ENCODE results near the gene FZD2.

Gene FZD2

DNA sequence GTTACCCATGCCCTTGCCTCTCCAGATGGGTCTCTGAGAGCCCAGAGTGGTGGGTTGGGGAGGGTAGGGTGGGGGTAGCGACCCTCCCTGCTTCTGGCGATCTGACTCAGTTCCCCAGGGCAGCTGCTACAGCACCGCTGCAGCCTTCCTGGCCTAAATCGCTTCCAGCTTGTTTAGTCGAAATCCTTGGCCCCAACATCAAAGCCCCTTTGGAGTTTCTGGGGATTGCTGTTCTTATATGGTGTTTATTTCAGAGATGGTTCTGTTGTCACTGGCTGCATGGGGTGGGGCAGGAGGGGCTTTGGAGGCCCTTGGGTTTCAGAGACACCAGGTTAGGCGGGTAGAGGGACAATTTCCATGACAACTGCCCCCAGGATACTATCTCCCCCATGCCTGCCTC is 35.9 kb downstream of the FZD2 start:
- no peak for DNase-seq (ENCODE audit: low spot score)
- TF ChIP-seq, protein P1, sequence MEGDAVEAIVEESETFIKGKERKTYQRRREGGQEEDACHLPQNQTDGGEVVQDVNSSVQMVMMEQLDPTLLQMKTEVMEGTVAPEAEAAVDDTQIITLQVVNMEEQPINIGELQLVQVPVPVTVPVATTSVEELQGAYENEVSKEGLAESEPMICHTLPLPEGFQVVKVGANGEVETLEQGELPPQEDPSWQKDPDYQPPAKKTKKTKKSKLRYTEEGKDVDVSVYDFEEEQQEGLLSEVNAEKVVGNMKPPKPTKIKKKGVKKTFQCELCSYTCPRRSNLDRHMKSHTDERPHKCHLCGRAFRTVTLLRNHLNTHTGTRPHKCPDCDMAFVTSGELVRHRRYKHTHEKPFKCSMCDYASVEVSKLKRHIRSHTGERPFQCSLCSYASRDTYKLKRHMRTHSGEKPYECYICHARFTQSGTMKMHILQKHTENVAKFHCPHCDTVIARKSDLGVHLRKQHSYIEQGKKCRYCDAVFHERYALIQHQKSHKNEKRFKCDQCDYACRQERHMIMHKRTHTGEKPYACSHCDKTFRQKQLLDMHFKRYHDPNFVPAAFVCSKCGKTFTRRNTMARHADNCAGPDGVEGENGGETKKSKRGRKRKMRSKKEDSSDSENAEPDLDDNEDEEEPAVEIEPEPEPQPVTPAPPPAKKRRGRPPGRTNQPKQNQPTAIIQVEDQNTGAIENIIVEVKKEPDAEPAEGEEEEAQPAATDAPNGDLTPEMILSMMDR (IDR thresholded peaks at IDR 0.05; ENCODE audit: borderline replicate concordance, control extremely low read depth, extremely low read depth, insufficient read depth, missing control alignments): no peak
- in situ Hi-C loops (cut with MboI; ENCODE audit: low sequenced_read_pairs, unreplicated experiment): no loop called here

DNA sequence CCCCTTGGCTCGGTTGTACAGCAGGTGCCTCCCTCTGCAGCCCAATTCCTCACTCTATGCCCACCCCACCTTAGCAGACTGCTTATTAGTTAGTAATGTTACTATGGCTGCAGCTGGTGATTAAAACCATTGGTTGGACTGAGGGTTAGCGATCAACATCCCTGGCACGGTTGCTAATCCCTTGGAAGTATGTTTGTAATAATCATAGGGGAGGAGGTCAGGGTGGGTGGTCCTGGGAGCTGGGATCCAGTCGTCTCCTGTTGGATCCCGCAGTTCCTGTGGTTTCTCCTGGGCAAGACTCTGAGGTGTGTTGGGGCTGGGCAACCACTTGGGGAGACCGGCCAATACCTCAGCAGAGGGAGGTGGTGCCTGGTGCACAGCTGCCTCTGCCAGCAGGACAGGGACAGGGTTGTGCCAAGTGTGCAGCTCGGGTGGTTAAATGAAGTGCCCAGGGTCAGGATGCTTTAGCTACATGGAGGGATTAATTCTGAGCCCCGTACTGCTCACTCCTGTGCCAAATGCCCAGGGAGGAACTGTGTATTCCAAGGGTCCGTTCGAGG is 38.0 kb downstream of the FZD2 start:
- TF ChIP-seq, protein P1 (IDR thresholded peaks at IDR 0.05; ENCODE audit: borderline replicate concordance, control extremely low read depth, extremely low read depth, insufficient read depth, missing control alignments): no peak
- in situ Hi-C loops (cut with MboI; ENCODE audit: low sequenced_read_pairs, unreplicated experiment): no loop called here
- DNase-seq (ENCODE audit: low spot score): no peak

DNA sequence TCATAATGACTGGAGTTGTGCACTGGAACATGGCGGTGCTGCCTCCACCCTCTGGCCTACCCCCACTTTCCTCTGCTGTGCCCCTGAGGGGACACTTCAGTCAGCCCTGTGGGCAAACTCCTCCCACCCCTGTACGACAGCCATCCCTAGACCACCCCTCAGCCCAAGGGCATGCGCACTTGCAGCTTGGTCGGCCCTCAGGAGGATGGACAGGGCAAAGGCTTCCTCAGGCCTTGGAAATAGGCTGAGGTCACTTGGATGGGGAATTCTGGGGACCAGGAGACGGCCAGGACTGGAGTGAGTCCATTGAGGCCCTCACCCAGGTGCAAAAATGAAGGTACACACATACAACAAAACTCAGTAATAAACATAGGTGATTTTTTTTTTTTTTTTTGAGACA is 41.0 kb downstream of the FZD2 start:
- TF ChIP-seq, protein P1 (IDR thresholded peaks at IDR 0.05; ENCODE audit: borderline replicate concordance, control extremely low read depth, extremely low read depth, insufficient read depth, missing control alignments): no peak
- DNase-seq (ENCODE audit: low spot score): no peak
- in situ Hi-C loops (cut with MboI; ENCODE audit: low sequenced_read_pairs, unreplicated experiment): no loop called here

DNA sequence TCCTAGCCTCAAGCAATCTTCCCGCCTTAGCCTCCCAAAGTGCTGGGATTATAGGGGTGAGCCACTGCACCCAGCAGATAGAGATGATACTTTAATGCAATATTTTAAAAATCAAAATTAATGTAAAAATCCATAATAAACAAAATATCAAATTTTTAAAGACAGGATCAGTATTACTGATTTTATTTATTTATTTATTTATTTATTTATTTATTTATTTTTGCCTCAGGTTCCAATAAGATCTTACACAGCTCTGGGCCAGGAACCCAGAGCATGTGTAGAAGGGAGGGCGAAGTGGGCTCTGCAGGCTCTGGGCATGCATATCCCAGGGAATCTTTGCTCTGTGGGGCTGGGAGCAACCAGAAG is 41.6 kb downstream of the FZD2 start:
- TF ChIP-seq, protein P1 (IDR thresholded peaks at IDR 0.05; ENCODE audit: borderline replicate concordance, control extremely low read depth, extremely low read depth, insufficient read depth, missing control alignments): no peak
- no peak for DNase-seq (ENCODE audit: low spot score)
- in situ Hi-C loops (cut with MboI; ENCODE audit: low sequenced_read_pairs, unreplicated experiment): no loop called here

DNA sequence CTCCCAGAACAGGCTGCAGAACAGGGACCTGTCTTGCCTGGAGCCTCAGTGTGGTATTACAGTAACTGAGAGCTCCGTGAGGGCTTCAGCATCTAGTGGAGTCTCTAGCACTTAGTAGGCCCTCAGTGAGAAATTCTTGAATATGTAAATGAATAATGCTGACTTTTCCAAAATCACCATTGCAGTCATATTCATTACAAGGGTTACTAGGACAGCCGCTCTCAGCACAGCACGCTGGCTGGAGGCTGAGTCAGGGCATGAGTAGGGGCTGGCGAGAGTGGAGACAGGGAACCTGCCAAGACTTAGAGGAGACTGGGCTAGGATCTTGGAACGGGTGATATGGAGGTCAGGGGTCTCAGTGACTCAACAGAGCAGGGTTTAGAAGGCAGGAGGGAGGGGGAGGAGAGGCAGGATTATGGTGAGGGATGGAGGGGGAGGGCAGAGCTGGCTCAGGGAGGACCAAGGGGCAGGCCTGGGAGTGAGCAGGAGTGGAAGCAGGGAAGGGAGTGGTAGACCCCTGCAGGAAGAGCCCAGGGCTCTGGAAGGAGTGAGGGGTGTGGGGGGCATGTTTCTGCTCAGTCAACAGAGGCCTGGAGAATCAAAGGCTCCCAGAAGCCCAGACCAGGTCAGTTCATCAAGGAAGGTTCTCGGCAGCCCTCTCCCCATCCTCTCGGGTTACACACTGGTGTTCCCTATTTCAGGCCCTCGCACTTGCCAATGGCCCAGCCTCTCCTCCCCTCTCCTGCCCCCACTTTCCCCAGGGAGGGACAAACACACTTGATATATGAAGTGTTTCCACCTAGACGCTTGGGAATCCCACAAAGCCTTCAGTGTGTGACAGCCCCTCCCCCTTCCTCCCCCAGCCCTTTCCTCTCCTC is 42.3 kb downstream of the FZD2 start:
- DNase-seq (ENCODE audit: low spot score): no peak
- TF ChIP-seq, protein P1 (IDR thresholded peaks at IDR 0.05; ENCODE audit: borderline replicate concordance, control extremely low read depth, extremely low read depth, insufficient read depth, missing control alignments): no peak
- in situ Hi-C loops (cut with MboI; ENCODE audit: low sequenced_read_pairs, unreplicated experiment): no loop called here

DNA sequence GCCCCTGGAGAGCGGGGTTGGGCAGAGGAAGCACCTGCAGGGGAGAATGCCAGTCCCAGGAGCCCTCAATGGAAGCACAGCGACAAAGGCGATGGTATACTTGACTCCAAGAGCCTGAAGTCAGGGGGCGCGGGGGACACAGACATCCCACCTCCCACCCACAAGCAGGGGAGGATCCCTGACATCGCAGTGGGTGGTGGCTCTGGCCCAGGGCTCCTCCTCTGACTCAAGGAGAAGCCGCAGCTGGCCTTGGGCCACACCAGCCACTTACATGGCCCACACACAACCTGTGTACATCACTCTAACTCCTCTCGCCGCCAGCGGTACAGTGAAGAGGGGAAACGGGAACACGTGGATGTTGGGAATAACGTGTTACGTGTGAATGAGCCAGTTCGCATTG is 44.3 kb downstream of the FZD2 start:
- no peak for DNase-seq (ENCODE audit: low spot score)

More for the DNA sequence above, 44.3 kb downstream of the FZD2 start:
- TF ChIP-seq, protein P1 (IDR thresholded peaks at IDR 0.05; ENCODE audit: borderline replicate concordance, control extremely low read depth, extremely low read depth, insufficient read depth, missing control alignments): no peak
- in situ Hi-C loops (cut with MboI; ENCODE audit: low sequenced_read_pairs, unreplicated experiment): no loop called here
